H1 (cell line): ENCODE measurements around the gene TGFB3. TPM values are rescaled to one million over a fixed set of nuclear protein-coding genes. Genes with fewer than 3 reads are reported as not detected.

Experiments used
- GABPA ChIP-seq: IDR thresholded peaks from 2 replicates; pipeline ENCODE4 v1.6.1; 2011; ENCODE audit warnings: mild to moderate bottlenecking, low read length, moderate library complexity, borderline replicate concordance; ENCODE audit not compliant: insufficient read depth
- JUN ChIP-seq: IDR thresholded peaks from 2 replicates; pipeline ENCODE4 v1.6.1; 2011; ENCODE audit warnings: low read depth, mild to moderate bottlenecking, improper control_type of control experiment, low read length
- polyA plus RNA-seq, 7 experiments: library from polyadenylated mRNA; depleted of rRNA in 3 of 7; stranded (reverse) in 5 of 7; unstranded in 2 of 7; fragments of >200 nt in 5 of 7; fragments of 200-250 nt in 2 of 7; gene quantifications; 1 replicate in 5 of 7; 2 replicates in 1 of 7; 4 replicates in 1 of 7; pipeline versions ENCODE4 v1.2.1 to v1.2.3, GENCODE V29; 2011 to 2013; ENCODE audit warnings: missing spikeins in 2 of 7, mixed read lengths in 2 of 7
- total RNA-seq: library from RNA; stranded (reverse); fragmentation: NEBNext Ultra II Directional; extraction: Animal tissue kit (Norgen Biotek cat#: 25700); gene quantifications from 2 replicates; pipeline ENCODE4 v1.2.1, GENCODE V29; 2021
- TF ChIP-seq, protein P1 (sequence below): fragments of 300-600 bp; sonication (generic); IDR thresholded peaks from 2 replicates; pipeline ENCODE4 v1.7.1; 2012; ENCODE audit warnings: low read length, moderate library complexity, mild to moderate bottlenecking, inconsistent platforms; ENCODE audit not compliant: insufficient replicate concordance

Gene TGFB3
- total and polyA plus RNA-seq, 2 of the 8 experiments (the other 6 are each of a cell fraction or from before 2014, with no cell fraction given) = 0.65 to 0.86 TPM

DNA sequence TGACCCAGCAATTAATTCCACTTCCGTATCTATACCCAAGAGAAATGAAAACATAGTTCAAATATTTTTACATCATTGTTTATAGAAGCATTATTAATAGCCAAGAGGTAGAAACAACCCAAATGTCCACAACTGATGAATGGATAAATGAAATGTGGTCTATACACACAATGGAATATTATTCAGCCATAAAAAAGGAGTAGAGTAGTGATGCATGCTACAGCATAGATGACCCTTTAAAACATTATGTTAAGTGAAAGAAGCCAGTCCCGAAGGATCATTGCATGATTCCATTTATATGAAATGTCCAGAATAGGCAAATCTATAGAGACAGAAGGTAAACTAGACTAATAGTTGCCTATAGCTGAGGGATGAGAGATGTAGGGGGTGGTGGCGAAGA is 29.3 kb downstream of the TGFB3 start (continued):
- TF ChIP-seq, protein P1, sequence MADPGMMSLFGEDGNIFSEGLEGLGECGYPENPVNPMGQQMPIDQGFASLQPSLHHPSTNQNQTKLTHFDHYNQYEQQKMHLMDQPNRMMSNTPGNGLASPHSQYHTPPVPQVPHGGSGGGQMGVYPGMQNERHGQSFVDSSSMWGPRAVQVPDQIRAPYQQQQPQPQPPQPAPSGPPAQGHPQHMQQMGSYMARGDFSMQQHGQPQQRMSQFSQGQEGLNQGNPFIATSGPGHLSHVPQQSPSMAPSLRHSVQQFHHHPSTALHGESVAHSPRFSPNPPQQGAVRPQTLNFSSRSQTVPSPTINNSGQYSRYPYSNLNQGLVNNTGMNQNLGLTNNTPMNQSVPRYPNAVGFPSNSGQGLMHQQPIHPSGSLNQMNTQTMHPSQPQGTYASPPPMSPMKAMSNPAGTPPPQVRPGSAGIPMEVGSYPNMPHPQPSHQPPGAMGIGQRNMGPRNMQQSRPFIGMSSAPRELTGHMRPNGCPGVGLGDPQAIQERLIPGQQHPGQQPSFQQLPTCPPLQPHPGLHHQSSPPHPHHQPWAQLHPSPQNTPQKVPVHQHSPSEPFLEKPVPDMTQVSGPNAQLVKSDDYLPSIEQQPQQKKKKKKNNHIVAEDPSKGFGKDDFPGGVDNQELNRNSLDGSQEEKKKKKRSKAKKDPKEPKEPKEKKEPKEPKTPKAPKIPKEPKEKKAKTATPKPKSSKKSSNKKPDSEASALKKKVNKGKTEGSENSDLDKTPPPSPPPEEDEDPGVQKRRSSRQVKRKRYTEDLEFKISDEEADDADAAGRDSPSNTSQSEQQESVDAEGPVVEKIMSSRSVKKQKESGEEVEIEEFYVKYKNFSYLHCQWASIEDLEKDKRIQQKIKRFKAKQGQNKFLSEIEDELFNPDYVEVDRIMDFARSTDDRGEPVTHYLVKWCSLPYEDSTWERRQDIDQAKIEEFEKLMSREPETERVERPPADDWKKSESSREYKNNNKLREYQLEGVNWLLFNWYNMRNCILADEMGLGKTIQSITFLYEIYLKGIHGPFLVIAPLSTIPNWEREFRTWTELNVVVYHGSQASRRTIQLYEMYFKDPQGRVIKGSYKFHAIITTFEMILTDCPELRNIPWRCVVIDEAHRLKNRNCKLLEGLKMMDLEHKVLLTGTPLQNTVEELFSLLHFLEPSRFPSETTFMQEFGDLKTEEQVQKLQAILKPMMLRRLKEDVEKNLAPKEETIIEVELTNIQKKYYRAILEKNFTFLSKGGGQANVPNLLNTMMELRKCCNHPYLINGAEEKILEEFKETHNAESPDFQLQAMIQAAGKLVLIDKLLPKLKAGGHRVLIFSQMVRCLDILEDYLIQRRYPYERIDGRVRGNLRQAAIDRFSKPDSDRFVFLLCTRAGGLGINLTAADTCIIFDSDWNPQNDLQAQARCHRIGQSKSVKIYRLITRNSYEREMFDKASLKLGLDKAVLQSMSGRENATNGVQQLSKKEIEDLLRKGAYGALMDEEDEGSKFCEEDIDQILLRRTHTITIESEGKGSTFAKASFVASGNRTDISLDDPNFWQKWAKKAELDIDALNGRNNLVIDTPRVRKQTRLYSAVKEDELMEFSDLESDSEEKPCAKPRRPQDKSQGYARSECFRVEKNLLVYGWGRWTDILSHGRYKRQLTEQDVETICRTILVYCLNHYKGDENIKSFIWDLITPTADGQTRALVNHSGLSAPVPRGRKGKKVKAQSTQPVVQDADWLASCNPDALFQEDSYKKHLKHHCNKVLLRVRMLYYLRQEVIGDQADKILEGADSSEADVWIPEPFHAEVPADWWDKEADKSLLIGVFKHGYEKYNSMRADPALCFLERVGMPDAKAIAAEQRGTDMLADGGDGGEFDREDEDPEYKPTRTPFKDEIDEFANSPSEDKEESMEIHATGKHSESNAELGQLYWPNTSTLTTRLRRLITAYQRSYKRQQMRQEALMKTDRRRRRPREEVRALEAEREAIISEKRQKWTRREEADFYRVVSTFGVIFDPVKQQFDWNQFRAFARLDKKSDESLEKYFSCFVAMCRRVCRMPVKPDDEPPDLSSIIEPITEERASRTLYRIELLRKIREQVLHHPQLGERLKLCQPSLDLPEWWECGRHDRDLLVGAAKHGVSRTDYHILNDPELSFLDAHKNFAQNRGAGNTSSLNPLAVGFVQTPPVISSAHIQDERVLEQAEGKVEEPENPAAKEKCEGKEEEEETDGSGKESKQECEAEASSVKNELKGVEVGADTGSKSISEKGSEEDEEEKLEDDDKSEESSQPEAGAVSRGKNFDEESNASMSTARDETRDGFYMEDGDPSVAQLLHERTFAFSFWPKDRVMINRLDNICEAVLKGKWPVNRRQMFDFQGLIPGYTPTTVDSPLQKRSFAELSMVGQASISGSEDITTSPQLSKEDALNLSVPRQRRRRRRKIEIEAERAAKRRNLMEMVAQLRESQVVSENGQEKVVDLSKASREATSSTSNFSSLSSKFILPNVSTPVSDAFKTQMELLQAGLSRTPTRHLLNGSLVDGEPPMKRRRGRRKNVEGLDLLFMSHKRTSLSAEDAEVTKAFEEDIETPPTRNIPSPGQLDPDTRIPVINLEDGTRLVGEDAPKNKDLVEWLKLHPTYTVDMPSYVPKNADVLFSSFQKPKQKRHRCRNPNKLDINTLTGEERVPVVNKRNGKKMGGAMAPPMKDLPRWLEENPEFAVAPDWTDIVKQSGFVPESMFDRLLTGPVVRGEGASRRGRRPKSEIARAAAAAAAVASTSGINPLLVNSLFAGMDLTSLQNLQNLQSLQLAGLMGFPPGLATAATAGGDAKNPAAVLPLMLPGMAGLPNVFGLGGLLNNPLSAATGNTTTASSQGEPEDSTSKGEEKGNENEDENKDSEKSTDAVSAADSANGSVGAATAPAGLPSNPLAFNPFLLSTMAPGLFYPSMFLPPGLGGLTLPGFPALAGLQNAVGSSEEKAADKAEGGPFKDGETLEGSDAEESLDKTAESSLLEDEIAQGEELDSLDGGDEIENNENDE = no peak
- TF ChIP-seq JUN (no peak), GABPA (no peak)
